Keratinocyte (primary cell): ENCODE measurements around the gene TP73. TPM values are rescaled to one million over a fixed set of nuclear protein-coding genes. Genes with fewer than 3 reads are reported as not detected.

ENCODE experiments used
- DNase-seq: peaks from one replicate; pipeline ENCODE4 v3.0.0-alpha.2; 2011; ENCODE audit warnings: low read depth, missing footprints, low spot score
- FAIRE-seq: peaks from 2 replicates; lab custom pipeline; 2011; peaks lifted over from hg19 to GRCh38; lab: Jason Lieb, UNC
- H2AFZ ChIP-seq: 2 replicates; pipeline ENCODE4 v1.6.0; 2012; ENCODE audit warnings: low read length, control low read depth, inconsistent platforms; ENCODE audit not compliant: control insufficient read depth
- H3K27ac ChIP-seq: 2 replicates; pipeline ENCODE4 v1.5.1; 2011; ENCODE audit warnings: low read length; ENCODE audit not compliant: control insufficient read depth, insufficient read depth
- H3K27me3 ChIP-seq: 3 replicates; pipeline ENCODE4 v1.6.0; 2011; ENCODE audit warnings: low read length; ENCODE audit not compliant: control insufficient read depth, insufficient read depth; ENCODE audit errors: extremely low read depth
- H3K36me3 ChIP-seq, 2 experiments: 2 replicates in 1 of 2; 3 replicates in 1 of 2; pipeline ENCODE4 v1.5.1; 2011; ENCODE audit warnings: low read length in 2 of 2, mild to moderate bottlenecking in 1 of 2; ENCODE audit not compliant: control insufficient read depth in 2 of 2, insufficient read depth in 2 of 2; ENCODE audit errors: extremely low read depth in 1 of 2
- H3K4me1 ChIP-seq: 3 replicates; pipeline ENCODE4 v1.5.1; 2011; ENCODE audit warnings: low read length; ENCODE audit not compliant: control insufficient read depth, insufficient read depth; ENCODE audit errors: extremely low read depth
- H3K4me2 ChIP-seq: 3 replicates; pipeline ENCODE4 v1.6.0; 2011; ENCODE audit warnings: low read depth, low read length; ENCODE audit not compliant: control insufficient read depth, insufficient read depth; ENCODE audit errors: extremely low read depth
- H3K4me3 ChIP-seq, 3 experiments: fragments of 200-600 bp in 1 of 3; sonication (generic) in 1 of 3; 2 replicates in 2 of 3; 3 replicates in 1 of 3; pipeline ENCODE4 v1.5.1; 2011 to 2016; ENCODE audit warnings: low read length in 3 of 3, mild to moderate bottlenecking in 3 of 3, control low read depth in 2 of 3, inconsistent platforms in 1 of 3, low read depth in 1 of 3, mixed read lengths in 1 of 3, mixed run types in 1 of 3, moderate library complexity in 1 of 3; ENCODE audit not compliant: control insufficient read depth in 2 of 3, insufficient read depth in 2 of 3; ENCODE audit errors: extremely low read depth in 1 of 3
- H3K79me2 ChIP-seq: 2 replicates; pipeline ENCODE4 v1.6.0; 2012; ENCODE audit warnings: low read length; ENCODE audit not compliant: control insufficient read depth, insufficient read depth
- H3K9ac ChIP-seq: 3 replicates; pipeline ENCODE4 v1.6.0; 2011; ENCODE audit warnings: low read length; ENCODE audit not compliant: control insufficient read depth, insufficient read depth; ENCODE audit errors: extremely low read depth
- H3K9me1 ChIP-seq: 3 replicates; pipeline ENCODE4 v1.6.0; 2011; ENCODE audit warnings: low read length; ENCODE audit not compliant: control insufficient read depth, insufficient read depth; ENCODE audit errors: extremely low read depth
- H3K9me3 ChIP-seq: 2 replicates; pipeline ENCODE4 v1.5.1; 2012; ENCODE audit warnings: low read depth, low read length; ENCODE audit not compliant: control insufficient read depth
- H4K20me1 ChIP-seq: 3 replicates; pipeline ENCODE4 v1.6.0; 2011; ENCODE audit warnings: low read length; ENCODE audit not compliant: control insufficient read depth, insufficient read depth; ENCODE audit errors: extremely low read depth
- CTCF ChIP-seq, 3 experiments: IDR thresholded peaks in 1 of 3; conservative IDR thresholded peaks in 1 of 3; optimal IDR thresholded peaks in 1 of 3; 2 replicates in 2 of 3; 3 replicates in 1 of 3; pipeline versions ENCODE3 to v1.5.1; 2011; ENCODE audit warnings: low read length in 3 of 3, mild to moderate bottlenecking in 3 of 3, moderate library complexity in 2 of 3, control low read depth in 1 of 3, inconsistent platforms in 1 of 3; ENCODE audit not compliant: insufficient read depth in 2 of 3; ENCODE audit errors: extremely low read depth in 1 of 3
- EZH2 ChIP-seq: IDR thresholded peaks from one replicate; pipeline ENCODE4 v1.6.1; 2012; ENCODE audit warnings: inconsistent platforms, mild to moderate bottlenecking, low read length, moderate library complexity
- dilution Hi-C: fragments of 300-500 bp; cut with MboI; formaldehyde crosslinking; loops from one replicate; pipeline ENCODE4 v1.7.0; 2020; ENCODE audit warnings: low sequenced_read_pairs; ENCODE audit not compliant: extremely low pct_ligation_motif_present
- polyA plus RNA-seq, 5 experiments: library from polyadenylated mRNA; depleted of rRNA in 3 of 5; stranded (reverse) in 3 of 5; stranded (forward) in 1 of 5; unstranded in 1 of 5; fragments of >200 nt; gene quantifications; 1 replicate in 1 of 5; 2 replicates in 3 of 5; 3 replicates in 1 of 5; pipeline versions ENCODE4 v1.2.1 to v1.2.3, GENCODE V29; 2011 to 2012; ENCODE audit warnings: missing spikeins in 2 of 5, low read depth in 1 of 5, low replicate concordance in 1 of 5

Gene TP73
- polyA plus RNA-seq, 1 donor (not counting 4 experiments of a cell fraction or from before 2014, with no cell fraction given), result 0.14 TPM

GRCh38 chr1:3646596-3646995 is 5.7 kb upstream of the TP73 start:
- TF ChIP-seq EZH2, result no peak
- no peak for TF ChIP-seq CTCF (optimal IDR thresholded peaks at IDR 0.05 in 1 of 3, IDR thresholded peaks at IDR 0.05 in 1 of 3, conservative IDR thresholded peaks at IDR 0.05 in 1 of 3; ENCODE audit: extremely low read depth in 1 of 3, insufficient read depth in 2 of 3, low read length in 3 of 3)
- FAIRE-seq (no peak), DNase-seq (no peak)
- H3K4me2 ChIP-seq, result no peak overlapping the region
- H2AFZ ChIP-seq, result no peak overlapping the region
- dilution Hi-C loops, result loop anchor here (25.0 kb wide), 1 partner anchor 109 kb away; no protein-coding TSS in a partner anchor
- peaks cover 6% of the 10 kb centered on the region for H3K79me2 ChIP-seq
- H3K9ac ChIP-seq, result no peak overlapping the region
- H3K36me3 ChIP-seq, result peaks cover 0 to 6% of the 10 kb centered on the region in 2 experiments
- peaks cover 8% of the 10 kb centered on the region for H3K4me1 ChIP-seq
- no peaks in the 10 kb centered on the region for H3K9me1 ChIP-seq
- no peaks in the 10 kb centered on the region for H4K20me1 ChIP-seq
- H3K27ac ChIP-seq, result no peak overlapping the region
- no peaks in the 10 kb centered on the region for H3K9me3 ChIP-seq
- no peak overlapping the region for H3K4me3 ChIP-seq
- peaks cover 13% of the 10 kb centered on the region for H3K27me3 ChIP-seq

- Histone ChIP-seq H3K27ac (no peak within 1 kb of the TSS), H4K20me1 (no peaks in the 10 kb centered on the region), H2AFZ (peak within 1 kb of the TSS; percentile 86), H3K79me2 (peaks cover 6% of the 10 kb centered on the region), H3K4me2 (peak within 1 kb of the TSS; percentile 96), H3K27me3 (peaks cover 42% of the 10 kb centered on the region), H3K9me3 (no peaks in the 10 kb centered on the region), H3K4me1 (peaks cover 8% of the 10 kb centered on the region), H3K36me3 (peaks cover 0 to 6% of the 10 kb centered on the region in 2 experiments), H3K9ac (peak within 1 kb of the TSS; percentile 65), H3K4me3 (peak within 1 kb of the TSS; percentile 80 to 96 (median 95)), H3K9me1 (no peaks in the 10 kb centered on the region)
- DNase-seq (peak; percentile 55), FAIRE-seq (peak; percentile 86)
- dilution Hi-C loops, result loop anchor here (25.0 kb wide), 1 partner anchor 112 kb away; no protein-coding TSS in a partner anchor
- TF ChIP-seq CTCF (optimal IDR thresholded peaks at IDR 0.05 in 1 of 3, IDR thresholded peaks at IDR 0.05 in 1 of 3, conservative IDR thresholded peaks at IDR 0.05 in 1 of 3; ENCODE audit: extremely low read depth in 1 of 3, insufficient read depth in 2 of 3, low read length in 3 of 3), result peak in 1 of 3 experiments; percentile 18
- no peak for TF ChIP-seq EZH2
Observed at GRCh38 chr1:3649342-3650247, 2.7 kb upstream of the TP73 start, which contains the start of gene WRAP73. TSS of gene WRAP73 (minus strand) at chr1:3650103. CDS start at chr1:3649999, 104 bp downstream.
